Measurements from ENCODE around the gene ADAMTSL3.

GRCh38 chr15:83846847-83847246 lies 192.9 kb downstream of the ADAMTSL3 start:
- TF ChIP-seq CTCF (IDR thresholded peaks at IDR 0.05) (no peak), EP300 (IDR thresholded peaks at IDR 0.05) (no peak)
